Measurements from ENCODE around the gene RHOC.
"Not testable (repeated sequence)": the region's sequence is repeated elsewhere in the genome, so short reads cannot be mapped to it uniquely, and the experiment has no call there.

RHOC gene

DNA sequence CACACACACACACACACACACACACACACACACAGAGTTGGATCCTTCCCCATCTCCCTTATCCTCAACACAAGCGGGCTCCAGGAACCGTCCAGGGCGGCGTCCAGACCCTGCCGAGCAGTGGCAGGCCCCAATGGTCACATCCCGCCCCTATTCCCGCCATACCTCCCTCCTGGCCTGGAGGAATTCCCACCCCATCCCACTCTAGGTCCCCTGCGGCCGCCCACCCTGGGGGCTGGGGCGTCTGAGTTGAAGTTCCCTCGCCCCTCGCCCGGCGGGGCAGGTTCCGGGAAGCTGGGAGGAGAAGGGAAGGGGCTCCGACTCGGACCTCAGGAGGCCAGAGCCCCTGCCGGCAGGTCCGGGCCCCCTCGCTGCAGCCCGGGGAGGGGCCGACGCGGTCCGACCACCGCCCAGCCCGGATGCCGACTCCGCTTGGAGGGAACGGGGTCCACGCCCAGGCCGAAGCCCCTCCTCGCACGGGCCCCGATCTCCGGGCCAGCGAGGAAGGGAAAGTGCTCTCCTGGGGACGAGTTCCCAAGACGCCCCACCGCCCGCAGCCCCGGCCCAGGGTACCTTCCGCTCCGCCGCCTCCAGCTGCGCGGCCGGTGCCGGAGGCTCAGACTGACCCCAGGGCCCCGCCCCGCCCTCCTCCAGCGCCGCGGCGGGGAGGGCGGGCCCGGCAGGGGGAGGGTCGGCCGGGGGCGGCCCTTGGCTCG, at the start of gene RHOC:
TSS of gene RHOC (minus strand) at position 623 of the 716 bp plus-strand sequence. CDS start 3,328 bp downstream, outside the sequence.
- DNase-seq, result peak; percentile 73

DNA sequence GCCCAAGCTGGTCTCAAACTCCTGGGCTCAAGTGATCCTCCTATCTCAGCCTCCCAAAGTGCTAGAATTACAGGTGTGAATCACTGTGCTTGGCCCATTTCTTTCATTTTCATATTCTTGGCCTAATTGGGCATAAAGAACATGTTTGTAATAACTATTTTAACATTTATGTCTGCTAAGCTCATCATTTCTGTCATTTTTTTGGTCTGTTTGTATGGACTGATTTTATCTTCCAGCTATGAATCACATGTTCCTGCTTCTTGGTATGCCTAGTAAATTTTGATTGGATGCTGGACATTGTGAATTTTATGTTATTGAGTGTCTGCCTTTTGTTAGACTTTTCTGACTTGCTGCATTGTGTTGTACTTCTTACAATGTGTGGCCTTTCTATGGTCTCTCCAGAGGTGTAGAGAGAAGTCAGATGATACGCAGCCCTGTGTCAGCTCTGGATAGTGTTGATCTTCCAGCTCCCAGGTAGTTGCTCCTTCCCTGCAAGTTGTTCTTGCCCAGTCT, 47.2 kb upstream of the RHOC start:
- DNase-seq, result no peak

DNA sequence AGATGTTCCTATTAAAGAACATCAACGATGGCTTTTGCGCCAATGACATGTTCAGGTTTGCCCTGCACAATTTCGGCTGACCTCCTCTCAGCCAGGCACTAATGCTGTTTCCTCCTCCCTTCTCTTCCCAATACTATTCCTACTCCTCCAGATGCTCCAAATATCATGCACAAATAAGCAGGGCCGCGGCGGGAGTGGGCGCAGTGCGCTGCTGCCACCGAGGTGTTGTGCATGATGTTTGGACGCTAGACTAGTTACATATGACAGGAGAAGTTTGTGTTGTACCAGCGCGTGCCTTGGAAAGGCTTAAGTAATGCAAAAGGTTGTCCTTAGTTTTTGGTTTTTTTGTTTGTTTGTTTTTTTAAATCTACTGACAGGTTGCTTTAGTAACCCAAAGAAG, 41.5 kb upstream of the RHOC start:
- DNase-seq, result no peak

DNA sequence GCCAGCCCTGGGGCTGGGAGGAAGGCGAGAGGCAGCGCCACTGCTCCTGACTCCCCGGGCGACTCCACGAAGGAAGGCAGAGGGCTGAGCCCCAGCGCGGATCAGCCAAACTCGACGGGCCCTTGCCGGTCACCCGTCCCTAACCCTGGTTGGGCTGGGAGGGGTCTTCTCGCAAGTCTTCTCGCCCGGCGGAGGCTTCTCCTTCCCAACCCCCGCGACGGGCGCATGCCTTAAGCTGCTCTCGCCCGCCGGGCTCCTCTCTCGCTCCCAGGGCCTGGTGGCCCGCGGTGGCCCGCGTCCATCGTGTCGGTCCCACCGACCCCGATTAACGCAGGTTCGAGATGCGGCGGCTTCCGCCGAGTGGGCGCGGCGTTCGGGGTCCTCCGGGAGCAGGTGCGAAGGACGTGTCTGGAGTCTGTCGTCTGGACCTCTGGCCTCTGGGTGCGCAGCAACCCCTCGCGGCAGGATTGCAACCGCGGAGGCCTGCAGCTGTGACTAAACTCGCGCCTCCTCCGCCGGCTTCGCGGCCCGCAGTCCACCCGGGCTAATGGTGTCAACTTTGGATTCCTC, 37.2 kb upstream of the RHOC start:
- no peak for DNase-seq

DNA sequence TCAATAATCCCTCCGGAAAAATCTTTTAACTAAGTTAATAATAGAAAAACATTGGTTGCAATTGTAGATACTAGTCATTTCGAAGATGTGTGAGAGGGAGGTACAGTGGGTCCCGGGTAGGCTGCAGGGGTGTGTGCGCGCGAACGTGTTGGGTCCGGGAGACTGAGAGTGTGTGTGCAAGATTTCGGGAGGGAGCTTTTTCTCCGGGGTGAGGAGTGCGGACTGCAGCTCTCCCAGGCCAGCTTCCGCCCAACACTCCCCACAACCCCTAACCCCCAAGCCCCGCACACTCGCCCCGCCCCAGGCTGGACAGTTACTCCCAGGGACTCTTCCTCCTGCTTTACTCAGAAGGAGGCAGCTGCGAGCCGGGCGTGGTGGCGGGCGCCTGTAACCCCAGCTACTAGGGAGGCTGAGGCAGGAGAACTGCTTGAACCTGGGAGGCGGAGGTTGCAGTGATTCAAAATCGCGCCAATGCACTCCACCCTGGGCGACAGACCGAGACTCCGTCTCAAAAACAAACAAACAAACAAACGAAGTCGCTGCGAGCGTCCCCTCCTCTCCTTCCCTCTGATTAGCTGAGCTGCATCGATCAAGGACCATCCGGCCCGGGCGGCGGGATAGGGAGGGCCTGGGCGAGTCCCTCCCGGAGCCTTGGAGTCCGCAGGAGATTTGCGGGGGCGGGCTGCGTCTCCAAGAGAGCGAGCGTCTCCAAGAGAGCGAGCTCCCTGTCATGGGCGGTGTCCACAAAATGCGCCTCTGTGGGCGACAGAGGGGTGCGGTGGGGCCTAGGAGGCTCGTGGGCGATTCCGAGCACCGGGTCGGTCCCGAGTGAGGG, 36.5 kb upstream of the RHOC start:
- no peak for DNase-seq

DNA sequence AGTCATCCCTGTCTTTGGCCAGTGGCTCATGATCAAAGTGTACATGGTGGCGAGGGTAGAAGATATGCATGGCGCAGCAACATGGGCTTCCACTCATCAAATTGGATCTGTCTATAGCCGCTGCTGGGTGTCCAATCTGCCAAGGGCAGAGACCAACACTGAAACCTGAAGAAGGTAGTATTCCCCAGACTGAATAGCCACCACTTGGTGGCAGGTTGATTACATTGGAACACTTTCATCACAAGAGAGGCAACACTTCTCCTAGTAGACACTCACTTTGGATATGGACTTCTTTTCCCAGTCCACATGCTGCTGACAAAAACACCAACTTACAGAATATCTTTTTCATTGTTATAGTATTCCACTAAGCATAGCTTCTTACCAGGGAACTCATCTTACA, 30.6 kb upstream of the RHOC start:
- no peak for DNase-seq

DNA sequence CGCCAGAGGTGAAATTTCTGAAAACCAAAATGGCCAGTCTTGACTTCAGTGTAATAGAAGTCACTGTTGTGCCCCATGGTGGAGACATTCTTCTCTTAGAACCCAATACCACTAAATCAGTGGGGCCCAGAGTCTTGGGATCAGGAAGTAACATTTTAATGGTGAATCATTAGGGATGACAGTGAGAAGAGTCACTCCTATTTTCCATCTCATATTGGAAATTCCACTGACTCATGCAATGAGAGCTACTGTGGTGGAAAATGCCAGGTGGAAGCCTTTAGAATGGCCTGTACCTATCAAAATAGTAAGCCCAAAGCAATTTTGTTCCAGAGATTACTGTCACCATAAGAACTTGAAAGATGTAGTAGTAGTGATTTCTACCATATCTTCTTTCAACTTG, 28.8 kb upstream of the RHOC start:
- no peak for DNase-seq

GRCh38 chr1:112731451-112731850, 24.5 kb upstream of the RHOC start:
- no peak for DNase-seq

GRCh38 chr1:112729909-112730308, 23.0 kb upstream of the RHOC start:
- DNase-seq, result no peak

- not testable (repeated sequence) for DNase-seq
These were observed 22.1 kb upstream of the RHOC start for GRCh38 chr1:112729011-112729410.

DNA sequence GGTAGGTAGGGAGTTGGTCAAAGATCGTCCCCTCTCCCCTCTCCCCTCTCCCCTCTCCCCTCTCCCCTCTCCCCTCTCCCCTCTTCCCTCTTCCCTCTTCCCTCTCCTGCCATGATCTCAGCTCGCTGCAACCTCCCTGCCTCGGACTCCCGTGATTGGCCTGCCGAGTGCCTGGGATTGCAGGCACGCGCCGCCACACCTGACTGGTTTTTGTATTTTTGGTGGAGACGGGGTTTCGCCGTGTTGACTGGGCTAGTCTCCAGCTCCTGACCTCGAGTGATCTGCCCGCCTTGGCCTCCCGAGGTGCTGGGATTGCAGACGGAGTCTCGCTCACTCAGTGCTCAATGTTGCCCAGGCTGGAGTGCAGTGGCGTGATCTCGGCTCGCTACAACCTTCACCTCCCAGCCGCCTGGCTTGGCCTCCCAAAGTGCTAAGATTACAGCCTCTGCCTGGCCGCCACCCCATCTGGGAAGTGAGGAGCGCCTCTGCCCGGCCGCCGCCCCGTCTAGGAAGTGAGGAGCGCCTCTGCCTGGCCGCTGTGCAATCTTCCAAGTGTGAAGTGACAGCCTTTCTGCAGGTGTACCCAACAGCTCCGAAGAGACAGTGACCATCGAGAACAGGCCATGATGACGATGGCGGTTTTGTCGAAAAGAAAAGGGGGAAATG, 21.5 kb upstream of the RHOC start:
- DNase-seq, result not testable (repeated sequence)

DNA sequence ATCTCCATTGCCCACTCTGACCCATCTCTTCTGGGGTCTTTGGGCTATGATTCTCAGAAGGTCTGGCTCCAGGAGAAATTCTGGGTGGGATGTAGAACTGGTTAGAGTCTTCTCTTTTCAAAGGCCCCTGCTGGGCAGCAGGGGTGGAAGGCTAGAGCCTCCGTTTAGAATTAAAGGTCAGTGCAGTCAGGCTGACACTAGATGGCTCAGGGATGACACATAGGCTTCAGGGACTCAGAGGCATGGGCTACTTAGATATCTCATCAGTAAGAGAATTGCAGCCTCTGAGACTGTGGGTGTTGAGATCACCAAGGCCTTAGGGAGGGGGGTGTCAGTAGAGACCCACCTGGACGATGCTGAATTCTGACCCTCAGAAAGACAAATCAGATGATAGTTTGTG, 20.8 kb upstream of the RHOC start:
- no peak for DNase-seq

GRCh38 chr1:112724240-112724639, 17.3 kb upstream of the RHOC start:
- DNase-seq, result not testable (repeated sequence)

GRCh38 chr1:112723511-112723839, 16.5 kb upstream of the RHOC start:
- no peak for DNase-seq

DNA sequence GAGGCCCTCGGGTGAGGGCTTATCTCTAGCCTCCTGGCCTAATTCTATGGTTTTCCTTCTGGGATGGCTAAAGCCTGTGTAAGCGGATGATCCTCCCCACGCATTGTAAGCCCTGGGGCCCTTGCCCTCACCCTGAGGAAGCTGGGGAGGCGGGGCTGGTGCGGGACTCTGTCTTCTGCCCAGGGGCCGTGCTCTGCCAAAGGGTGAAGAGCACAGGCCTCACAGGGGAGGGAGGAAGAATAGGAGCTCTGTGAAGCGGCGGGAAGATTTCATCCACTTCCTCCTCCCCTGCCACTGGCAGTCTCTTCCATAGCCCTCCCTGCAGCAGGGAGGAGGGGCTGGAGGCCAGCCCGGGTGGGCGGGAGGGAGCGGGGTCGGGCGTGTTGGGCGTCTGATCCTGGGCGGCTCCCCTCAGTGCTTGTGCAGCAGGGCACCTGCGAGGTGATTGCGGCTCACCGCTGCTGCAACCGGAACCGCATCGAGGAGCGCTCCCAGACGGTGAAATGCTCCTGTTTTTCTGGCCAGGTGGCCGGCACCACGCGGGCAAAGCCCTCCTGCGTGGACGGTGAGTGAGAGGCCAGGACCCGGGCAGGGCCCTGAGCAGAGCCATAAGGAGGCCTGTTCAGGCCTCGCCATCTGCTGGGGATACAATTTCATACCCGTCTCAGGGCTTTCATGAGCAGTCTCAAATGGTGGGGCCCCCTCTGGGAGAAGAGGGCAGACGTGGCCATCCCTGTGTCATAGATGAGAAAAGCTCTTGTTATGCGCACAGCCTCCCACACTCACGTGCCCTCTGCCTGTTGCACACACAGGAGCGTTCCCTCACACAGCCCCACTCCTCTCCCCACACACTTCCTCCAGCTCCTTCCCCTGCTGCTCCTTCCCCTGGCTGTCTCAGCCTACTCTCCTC, 15.9 kb upstream of the RHOC start:
- DNase-seq, result no peak

GRCh38 chr1:112721966-112722524, 15.1 kb upstream of the RHOC start:
- no peak for DNase-seq

GRCh38 chr1:112721294-112721693, 14.4 kb upstream of the RHOC start:
- not testable (repeated sequence) for DNase-seq

GRCh38 chr1:112720800-112721199, 13.9 kb upstream of the RHOC start:
- DNase-seq, result no peak

GRCh38 chr1:112719706-112720105, 12.8 kb upstream of the RHOC start:
- no peak for DNase-seq

- DNase-seq, result peak; percentile 37
These were observed 11.9 kb upstream of the RHOC start for GRCh38 chr1:112718691-112719418.

DNA sequence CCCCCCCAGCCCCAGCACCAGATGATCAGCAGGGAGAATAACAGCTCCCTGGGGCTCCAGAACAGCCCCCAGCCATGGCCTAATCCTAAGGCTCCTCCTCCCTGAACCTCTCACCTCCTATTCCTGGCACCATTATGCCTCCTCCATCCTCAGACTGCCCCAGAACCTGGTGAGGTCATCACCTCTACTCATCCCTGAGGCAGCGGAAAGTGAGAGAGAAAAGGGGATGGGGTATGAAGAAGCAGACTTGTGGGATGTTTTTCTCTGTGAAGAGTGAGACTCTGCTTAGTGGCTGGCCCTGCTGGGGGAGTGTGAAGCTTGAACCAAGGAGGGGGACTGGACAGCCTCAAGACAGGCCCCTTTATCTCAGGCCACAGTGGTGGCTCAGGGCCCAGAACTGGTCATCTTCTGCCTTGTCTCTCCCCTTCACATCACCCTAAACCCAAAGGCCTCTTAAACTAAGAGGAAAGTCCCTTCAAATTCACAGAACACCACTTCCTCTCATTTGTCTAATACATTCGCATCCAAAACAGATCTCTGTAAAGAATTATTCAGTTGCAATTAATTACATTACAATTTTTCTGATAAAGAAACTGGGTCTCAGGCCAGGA, 10.4 kb upstream of the RHOC start:
- DNase-seq, result no peak

All from NCI-H1105 treated with DMSO at 0.1 percent for 48 hours (cell line).